IMR-90 (cell line): ENCODE measurements around the gene PPP6R3. TPM values are rescaled to one million over a fixed set of nuclear protein-coding genes. Genes with fewer than 3 reads are reported as not detected.

Experiments
- ATAC-seq: fragments of 200-7000 bp; cut with Tn5 transposase; 2 replicates; pipeline ENCODE4 v1.9.1; 2020; ENCODE audit warnings: low read depth, mild to moderate bottlenecking, moderate library complexity
- BruUV-seq: library from RNA; stranded (reverse); fragments of 400-500 nt; replicated peaks from 2 replicates; lab custom pipeline; 2021; lab: Mats Ljungman, UMichigan
- CTCF ChIA-PET: fragments of 300-600 bp; formaldehyde crosslinking; extraction: SDS; loops from one replicate; lab custom pipeline; 2021; ENCODE audit warnings: antibody characterized with exemption; lab: Yijun Ruan, JAX
- POLR2A ChIA-PET: fragments of 300-600 bp; sonication (Branson Sonifier 250); formaldehyde crosslinking; loops from one replicate; lab custom pipeline; 2022; ENCODE audit warnings: antibody characterized with exemption; ENCODE audit not compliant: unreplicated experiment; lab: Charles Lee
- DNase-seq: peaks from one replicate; pipeline ENCODE4 v3.0.0; 2013
- H2AFZ ChIP-seq: replicated peaks from 2 replicates; pipeline ENCODE3; 2013; ENCODE audit warnings: low read length, mild to moderate bottlenecking; ENCODE audit not compliant: poor library complexity
- H2AK5ac ChIP-seq: 2 replicates; pipeline ENCODE4 v1.6.1; 2013; ENCODE audit warnings: low read depth, low read length, inconsistent platforms
- H2AK9ac ChIP-seq: replicated peaks from 2 replicates; pipeline ENCODE3; 2013; ENCODE audit warnings: mild to moderate bottlenecking, low read depth, low read length, moderate library complexity; ENCODE audit not compliant: poor library complexity
- H2BK120ac ChIP-seq: 2 replicates; pipeline ENCODE4 v1.6.1; 2013; ENCODE audit warnings: low read depth, low read length, inconsistent platforms
- H2BK15ac ChIP-seq: 3 replicates; pipeline ENCODE4 v1.6.1; 2013; ENCODE audit warnings: low read depth, low read length, inconsistent platforms
- H2BK20ac ChIP-seq: 2 replicates; pipeline ENCODE4 v1.6.1; 2013; ENCODE audit warnings: low read depth, mild to moderate bottlenecking, inconsistent platforms, low read length, moderate library complexity
- H2BK5ac ChIP-seq: 2 replicates; pipeline ENCODE4 v1.6.1; 2013; ENCODE audit warnings: mild to moderate bottlenecking, low read depth, low read length, inconsistent platforms; ENCODE audit not compliant: poor library complexity, severe bottlenecking
- H3K14ac ChIP-seq: replicated peaks from 2 replicates; pipeline ENCODE4 v1.6.1; 2013; ENCODE audit warnings: low read depth, low read length, inconsistent platforms
- H3K18ac ChIP-seq: 2 replicates; pipeline ENCODE4 v1.6.1; 2013; ENCODE audit warnings: low read depth, low read length, control low read depth
- H3K23ac ChIP-seq: 2 replicates; pipeline ENCODE4 v1.6.1; 2013; ENCODE audit warnings: low read depth, low read length, inconsistent platforms
- H3K27ac ChIP-seq: 2 replicates; pipeline ENCODE4 v1.5.1; 2013; ENCODE audit warnings: mild to moderate bottlenecking, control low read depth, low read length; ENCODE audit not compliant: insufficient read depth
- H3K27me3 ChIP-seq: 2 replicates; pipeline ENCODE4 v1.6.1; 2013; ENCODE audit warnings: low read length; ENCODE audit not compliant: control insufficient read depth, insufficient read depth
- H3K36me3 ChIP-seq: 2 replicates; pipeline ENCODE4 v1.6.1; 2013; ENCODE audit warnings: low read length, mixed read lengths; ENCODE audit not compliant: control insufficient read depth, insufficient read depth
- H3K4ac ChIP-seq: 2 replicates; pipeline ENCODE4 v1.6.1; 2013; ENCODE audit warnings: low read depth, low read length, inconsistent platforms
- H3K4me1 ChIP-seq: 2 replicates; pipeline ENCODE4 v1.6.1; 2013; ENCODE audit warnings: low read length, mixed read lengths; ENCODE audit not compliant: control insufficient read depth, insufficient read depth
- H3K4me2 ChIP-seq: 2 replicates; pipeline ENCODE4 v1.6.1; 2013; ENCODE audit warnings: low read depth, mild to moderate bottlenecking, control low read depth, low read length, moderate library complexity
- H3K4me3 ChIP-seq: 2 replicates; pipeline ENCODE4 v1.5.1; 2013; ENCODE audit warnings: low read depth, mild to moderate bottlenecking, control low read depth, low read length, moderate library complexity; ENCODE audit not compliant: insufficient read depth
- H3K56ac ChIP-seq: 2 replicates; pipeline ENCODE4 v1.6.1; 2013; ENCODE audit warnings: low read length, inconsistent platforms; ENCODE audit not compliant: insufficient read depth; ENCODE audit errors: extremely low read depth
- H3K79me1 ChIP-seq, 2 experiments: 2 replicates each; pipeline ENCODE4 v1.6.1; 2013; ENCODE audit warnings: low read length in 2 of 2, inconsistent platforms in 1 of 2, low read depth in 1 of 2
- H3K9ac ChIP-seq: 2 replicates; pipeline ENCODE4 v1.6.1; 2013; ENCODE audit warnings: low read depth, low read length, control low read depth
- H3K9me1 ChIP-seq: 2 replicates; pipeline ENCODE4 v1.6.1; 2013; ENCODE audit warnings: low read length, inconsistent platforms; ENCODE audit not compliant: insufficient read depth
- H3K9me3 ChIP-seq: 2 replicates; pipeline ENCODE4 v1.6.1; 2013; ENCODE audit warnings: low read length; ENCODE audit not compliant: control insufficient read depth, insufficient read depth
- H4K20me1 ChIP-seq: 2 replicates; pipeline ENCODE4 v1.6.1; 2013; ENCODE audit warnings: low read length, inconsistent platforms; ENCODE audit not compliant: insufficient read depth
- H4K5ac ChIP-seq: 2 replicates; pipeline ENCODE4 v1.6.1; 2013; ENCODE audit warnings: mild to moderate bottlenecking, low read depth, low read length, control low read depth
- H4K8ac ChIP-seq, 2 experiments: 2 replicates each; pipeline ENCODE4 v1.6.1; 2013; ENCODE audit warnings: low read depth in 2 of 2, low read length in 2 of 2, control low read depth in 1 of 2, inconsistent platforms in 1 of 2
- H4K91ac ChIP-seq: 2 replicates; pipeline ENCODE4 v1.6.1; 2013; ENCODE audit warnings: low read depth, low read length, inconsistent platforms; ENCODE audit not compliant: insufficient read depth
- MXI1 ChIP-seq: IDR thresholded peaks from 2 replicates; pipeline ENCODE4 v1.6.1; 2012; ENCODE audit warnings: low read depth, mild to moderate bottlenecking, low read length, moderate library complexity, borderline replicate concordance
- POLR2A ChIP-seq: IDR thresholded peaks from 2 replicates; pipeline ENCODE4 v1.6.1; 2012; ENCODE audit warnings: mild to moderate bottlenecking, low read depth, low read length
- SMC3 ChIP-seq: fragments of 150-350 bp; IDR thresholded peaks from 2 replicates; pipeline ENCODE4 v1.6.1; 2016; ENCODE audit warnings: low read depth, mild to moderate bottlenecking, antibody characterized with exemption, low read length, moderate library complexity
- WGBS, 2 experiments: methylation state at CpG; one replicate each; pipeline versions ENCODE4 v1.1.5 to v1.1.7; 2013; ENCODE audit warnings: missing lambda C conversion rate in 2 of 2; ENCODE audit not compliant: insufficient read length in 1 of 2; ENCODE audit errors: extremely low coverage in 2 of 2; 5-methylcytosine and 5-hydroxymethylcytosine counted together
- dilution Hi-C: fragments of 300-500 bp; cut with HindIII; formaldehyde crosslinking; loops from one replicate; pipeline ENCODE4 v1.14.3; 2018; ENCODE audit warnings: low sequenced_read_pairs; ENCODE audit not compliant: unreplicated experiment
- in situ Hi-C: fragments of 300-500 bp; cut with MboI; formaldehyde crosslinking; loops from 3 replicates; pipeline ENCODE4 v1.14.3; 2019; ENCODE audit warnings: low sequenced_read_pairs, inconsistent platforms, mixed read lengths
- intact Hi-C: fragments of 100-400 bp; cut with micrococcal nuclease; formaldehyde crosslinking; loops from 2 replicates; pipeline ENCODE4 v1.10.0; 2022
- polyA plus RNA-seq, 3 experiments: library from polyadenylated mRNA; depleted of rRNA; stranded (reverse); fragments of >200 nt; gene quantifications; 2 replicates each; pipeline ENCODE4 v1.2.3, GENCODE V29; 2012; ENCODE audit warnings: low replicate concordance in 1 of 3
- total RNA-seq: library from RNA; depleted of rRNA; stranded (reverse); fragments of >200 nt; gene quantifications from 2 replicates; pipeline ENCODE4 v1.2.3, GENCODE V29; 2012
- TF ChIP-seq, protein P1 (sequence below): fragments of 150-350 bp; IDR thresholded peaks from 2 replicates; pipeline ENCODE4 v1.6.1; 2016; ENCODE audit warnings: low read depth, mild to moderate bottlenecking, low read length, moderate library complexity, borderline replicate concordance

Gene PPP6R3
- total and polyA plus RNA-seq, 2 of the 4 experiments (the other 2 are of a cell fraction), result 29.0 to 123 TPM

DNA sequence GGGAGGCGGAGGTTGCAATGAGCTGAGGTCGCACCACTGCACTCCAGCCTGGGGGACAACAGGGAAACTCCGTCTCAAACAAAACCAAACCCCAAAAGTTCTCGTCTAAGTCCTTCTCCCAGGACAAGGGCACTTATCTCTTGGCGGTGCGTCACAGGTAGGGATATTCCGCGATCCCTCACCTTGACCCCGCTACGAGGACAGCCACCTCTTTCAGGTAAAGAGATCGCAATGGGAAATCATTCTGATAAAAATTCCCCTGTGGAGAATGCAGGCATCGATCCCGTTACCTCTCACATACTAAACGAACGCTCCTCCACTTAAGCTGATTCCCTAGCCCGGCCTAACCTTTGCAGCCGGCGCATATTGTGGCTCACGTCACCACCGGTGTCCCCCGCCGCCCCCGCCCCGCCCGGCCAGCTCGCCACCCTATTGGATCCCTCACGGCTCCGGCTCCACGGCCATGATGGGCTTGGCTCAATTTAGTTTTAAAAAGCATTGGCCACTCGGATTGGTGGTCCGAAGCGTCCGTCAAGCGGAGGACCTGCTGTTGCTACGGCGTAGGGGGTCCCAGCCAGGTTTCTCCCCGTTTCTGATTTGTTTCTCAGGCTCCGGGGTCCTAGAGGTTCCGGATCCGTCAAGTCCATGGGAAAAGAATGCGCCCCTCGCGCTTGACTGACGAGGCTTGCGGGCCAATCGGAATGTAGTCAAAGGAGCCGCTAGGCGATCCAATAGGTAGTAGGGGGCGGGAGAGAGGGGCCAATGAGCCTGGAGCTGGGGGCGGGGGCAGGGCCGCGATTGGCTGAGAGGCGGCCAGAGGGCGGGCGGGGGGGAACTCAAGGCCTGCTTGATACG lies 439 bp upstream of the PPP6R3 start (continued):
- TF ChIP-seq, protein P1, sequence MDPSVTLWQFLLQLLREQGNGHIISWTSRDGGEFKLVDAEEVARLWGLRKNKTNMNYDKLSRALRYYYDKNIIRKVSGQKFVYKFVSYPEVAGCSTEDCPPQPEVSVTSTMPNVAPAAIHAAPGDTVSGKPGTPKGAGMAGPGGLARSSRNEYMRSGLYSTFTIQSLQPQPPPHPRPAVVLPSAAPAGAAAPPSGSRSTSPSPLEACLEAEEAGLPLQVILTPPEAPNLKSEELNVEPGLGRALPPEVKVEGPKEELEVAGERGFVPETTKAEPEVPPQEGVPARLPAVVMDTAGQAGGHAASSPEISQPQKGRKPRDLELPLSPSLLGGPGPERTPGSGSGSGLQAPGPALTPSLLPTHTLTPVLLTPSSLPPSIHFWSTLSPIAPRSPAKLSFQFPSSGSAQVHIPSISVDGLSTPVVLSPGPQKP, result no peak

DNA sequence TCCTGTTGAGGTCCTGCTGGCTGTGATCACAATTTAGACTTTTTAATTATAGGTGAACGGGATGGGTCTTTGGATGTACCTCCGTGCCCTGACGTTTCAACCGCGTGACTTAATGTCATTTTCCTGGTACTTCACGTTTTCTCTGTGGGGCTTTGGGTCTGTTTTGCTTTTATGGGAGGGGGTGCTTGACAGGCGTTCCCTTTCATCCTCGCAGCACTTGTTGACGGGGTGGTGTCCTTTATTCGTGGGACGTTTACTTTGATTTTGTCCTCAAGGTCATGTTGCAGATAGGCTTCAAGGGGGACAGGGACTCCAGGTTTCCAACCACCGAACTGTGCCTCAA lies 994 bp downstream of the PPP6R3 start:
- ChIA-PET POLR2A (no interaction called here), CTCF (no interaction called here)
- Histone ChIP-seq H2BK120ac (no peak overlapping the region), H2AFZ (no peak overlapping the region), H3K18ac (no peak overlapping the region), H3K9me3 (no peaks in the 10 kb centered on the region), H3K23ac (peak overlapping the region; percentile 83), H3K4me2 (peak overlapping the region; percentile 85), H3K4me1 (peaks cover 8% of the 10 kb centered on the region), H2AK5ac (no peak overlapping the region), H3K9me1 (peaks cover 9% of the 10 kb centered on the region), H2BK20ac (no peak overlapping the region), H4K20me1 (peaks cover 54% of the 10 kb centered on the region), H2BK5ac (no peak overlapping the region), H3K36me3 (peaks cover 2% of the 10 kb centered on the region; the same call in 1 of the 2 replicates), H3K9ac (peak overlapping the region; percentile 82), H3K4me3 (peak overlapping the region; percentile 90), H4K8ac (no peak overlapping the region), H3K14ac (peak overlapping the region; percentile 64), H2AK9ac (peak overlapping the region; percentile 21), H4K5ac (no peak overlapping the region), H4K91ac (no peak overlapping the region), H3K79me1 (peaks cover 0 to 30% of the 10 kb centered on the region in 2 experiments; a peak in 2 of 4 replicates), H2BK15ac (no peak overlapping the region), H3K4ac (no peak overlapping the region), H3K27me3 (no peaks in the 10 kb centered on the region), H3K27ac (no peak overlapping the region), H3K56ac (no peak overlapping the region)
- ATAC-seq, result no peak
- DNase-seq, result no peak
- no TSS peak for BruUV-seq
- in situ Hi-C loops, result no loop called here
- dilution Hi-C loops, result no loop called here
- TF ChIP-seq POLR2A (no peak), MXI1 (peak; percentile 76; the same call in 1 of the 2 replicates), SMC3 (no peak)
- intact Hi-C loops, result loop anchor here (5.0 to 10.0 kb wide), 2 partner anchors 46 to 113 kb away; no protein-coding TSS in a partner anchor
- WGBS, 2 experiments, result 7% methylated on average over 3 of the region's 12 CpGs; no CpG with 5 or more reads in 1 of the 2 experiments
